OCI-LY1 (cell line): Measurements from ENCODE around the gene ARAP1.

ENCODE experiments used
- EZH2 ChIP-seq: fragments of 200-600 bp; sonication (generic), shearing (Covaris generic); IDR thresholded peaks from 2 replicates; pipeline ENCODE4 v1.8.0; 2017; ENCODE audit warnings: borderline replicate concordance, mixed run types, mild to moderate bottlenecking, antibody characterized with exemption, low read length, moderate library complexity, mixed read lengths
- TF ChIP-seq, protein P1 (sequence below): fragments of 200-600 bp; sonication (generic), shearing (Covaris generic); IDR thresholded peaks from 2 replicates; pipeline ENCODE4 v1.5.1; 2017; ENCODE audit warnings: mild to moderate bottlenecking, antibody characterized with exemption, low read length, moderate library complexity, mixed read lengths

DNA sequence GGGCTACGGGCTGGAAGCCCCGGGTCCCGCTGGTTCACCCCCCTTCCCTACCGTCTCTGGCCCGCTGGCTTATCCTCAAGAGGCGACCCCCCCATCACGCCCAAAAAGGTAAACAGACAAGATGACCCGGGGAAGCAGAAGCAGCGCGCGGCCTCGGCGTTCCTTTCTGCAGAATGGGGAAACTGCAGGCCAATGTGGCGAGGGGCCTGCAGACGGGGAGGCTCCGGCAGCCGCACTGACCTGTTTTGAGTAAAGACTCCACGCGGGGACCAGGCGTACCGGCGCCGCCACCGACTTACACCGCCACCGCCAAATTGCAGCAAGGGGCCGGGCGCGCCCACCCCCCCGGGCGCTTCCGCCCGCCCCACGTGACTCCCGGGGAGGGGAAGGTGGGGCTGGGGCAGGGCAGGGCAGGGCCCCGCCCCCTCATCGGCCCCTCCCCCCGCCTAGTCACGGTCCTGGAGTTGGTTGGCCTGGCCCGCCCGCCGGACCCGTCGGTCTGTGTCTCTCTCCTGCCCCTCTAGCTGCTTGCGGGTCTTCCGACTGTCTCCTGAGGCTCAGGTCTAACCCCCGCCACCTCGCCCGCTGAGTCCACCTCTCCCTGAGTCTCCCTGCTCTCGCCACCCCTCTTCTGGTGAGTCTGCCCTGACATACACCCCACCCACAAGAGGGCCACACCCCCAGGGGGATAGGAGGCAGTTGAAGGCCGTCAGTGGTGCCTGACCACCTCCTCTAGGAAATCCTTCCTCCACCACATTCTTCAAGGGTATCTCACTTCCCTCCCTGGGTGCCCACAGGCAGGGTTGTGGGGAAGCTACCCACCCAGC is at the start of gene ARAP1:
- TF ChIP-seq, protein P1, sequence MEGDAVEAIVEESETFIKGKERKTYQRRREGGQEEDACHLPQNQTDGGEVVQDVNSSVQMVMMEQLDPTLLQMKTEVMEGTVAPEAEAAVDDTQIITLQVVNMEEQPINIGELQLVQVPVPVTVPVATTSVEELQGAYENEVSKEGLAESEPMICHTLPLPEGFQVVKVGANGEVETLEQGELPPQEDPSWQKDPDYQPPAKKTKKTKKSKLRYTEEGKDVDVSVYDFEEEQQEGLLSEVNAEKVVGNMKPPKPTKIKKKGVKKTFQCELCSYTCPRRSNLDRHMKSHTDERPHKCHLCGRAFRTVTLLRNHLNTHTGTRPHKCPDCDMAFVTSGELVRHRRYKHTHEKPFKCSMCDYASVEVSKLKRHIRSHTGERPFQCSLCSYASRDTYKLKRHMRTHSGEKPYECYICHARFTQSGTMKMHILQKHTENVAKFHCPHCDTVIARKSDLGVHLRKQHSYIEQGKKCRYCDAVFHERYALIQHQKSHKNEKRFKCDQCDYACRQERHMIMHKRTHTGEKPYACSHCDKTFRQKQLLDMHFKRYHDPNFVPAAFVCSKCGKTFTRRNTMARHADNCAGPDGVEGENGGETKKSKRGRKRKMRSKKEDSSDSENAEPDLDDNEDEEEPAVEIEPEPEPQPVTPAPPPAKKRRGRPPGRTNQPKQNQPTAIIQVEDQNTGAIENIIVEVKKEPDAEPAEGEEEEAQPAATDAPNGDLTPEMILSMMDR: no peak
- TF ChIP-seq EZH2: no peak
